Testis (tissue), 3 donors: ENCODE results near the gene QSOX2. TPM values are rescaled to one million over a fixed set of nuclear protein-coding genes. Genes with fewer than 3 reads are reported as not detected.

Source experiments
- DNase-seq: peaks from one replicate; pipeline ENCODE4 v3.0.0-alpha.2; 2019
- H3K27ac ChIP-seq, 2 donors: fragments of 200-600 bp; sonication (generic); one replicate each; pipeline ENCODE4 v1.5.1; 2019
- H3K27me3 ChIP-seq: fragments of 200-600 bp; sonication (generic); one replicate; pipeline ENCODE4 v1.5.1; 2019
- H3K36me3 ChIP-seq: fragments of 200-600 bp; sonication (generic); one replicate; pipeline ENCODE4 v1.5.1; 2017; ENCODE audit warnings: low read depth; ENCODE audit errors: missing control alignments
- H3K4me1 ChIP-seq: fragments of 200-600 bp; sonication (generic); one replicate; pipeline ENCODE4 v1.5.1; 2019
- H3K4me3 ChIP-seq, 2 donors: fragments of 200-600 bp; sonication (generic); one replicate each; pipeline ENCODE4 v1.5.1; 2017 to 2019
- H3K9me3 ChIP-seq: fragments of 200-600 bp; sonication (generic); one replicate; pipeline ENCODE4 v1.5.1; 2017
- POLR2A ChIP-seq: fragments of 450-650 bp; IDR thresholded peaks from one replicate; pipeline ENCODE4 v1.6.1; 2017; ENCODE audit warnings: antibody characterized with exemption, mild to moderate bottlenecking, moderate library complexity
- WGBS, 2 donors: methylation state at CpG; one replicate each; pipeline ENCODE4 v1.1.5; 2018; 5-methylcytosine and 5-hydroxymethylcytosine counted together
- intact Hi-C: fragments of 100-400 bp; cut with DNase I; formaldehyde crosslinking; loops from one replicate; pipeline ENCODE4 v1.15.1; 2023; ENCODE audit warnings: low total_unique reads
- polyA plus RNA-seq: library from polyadenylated mRNA; stranded (reverse); fragments of 350-450 nt; fragmentation: Illumina TruSeq; extraction: RNeasy Lipid Tissue Mini Kit (QIAGEN cat#74804); gene quantifications from one replicate; pipeline ENCODE4 v1.2.3, GENCODE V29; 2014; ENCODE audit warnings: low read depth, low replicate concordance; ENCODE audit not compliant: insufficient read depth
- total RNA-seq, 2 donors: library from RNA; depleted of rRNA; stranded (reverse); fragments of >200 nt; gene quantifications; one replicate each; pipeline ENCODE4 v1.2.3, GENCODE V29; 2016
- TF ChIP-seq, protein P1 (sequence below), 3 experiments: fragments of 450-650 bp in 2 of 3; fragments of 200-600 bp in 1 of 3; sonication (generic) in 1 of 3; IDR thresholded peaks; one replicate each; pipeline ENCODE4 v1.5.1; 2016 to 2019; ENCODE audit warnings: antibody characterized with exemption in 3 of 3, mild to moderate bottlenecking in 2 of 3, moderate library complexity in 1 of 3

QSOX2 gene
- total and polyA plus RNA-seq, 3 donors from 2014 or later = 22.1 to 23.3 (median 22.6) TPM

GRCh38 chr9:136285501-136286358 lies 40.1 kb upstream of the QSOX2 start:
- WGBS, 2 donors = 78 to 89% methylated on average over 5 to 28 of the region's 28 CpGs
- no peak overlapping the region for H3K27ac ChIP-seq
- peaks cover 4% of the 10 kb centered on the region for H3K4me1 ChIP-seq
- TF ChIP-seq, protein P1, sequence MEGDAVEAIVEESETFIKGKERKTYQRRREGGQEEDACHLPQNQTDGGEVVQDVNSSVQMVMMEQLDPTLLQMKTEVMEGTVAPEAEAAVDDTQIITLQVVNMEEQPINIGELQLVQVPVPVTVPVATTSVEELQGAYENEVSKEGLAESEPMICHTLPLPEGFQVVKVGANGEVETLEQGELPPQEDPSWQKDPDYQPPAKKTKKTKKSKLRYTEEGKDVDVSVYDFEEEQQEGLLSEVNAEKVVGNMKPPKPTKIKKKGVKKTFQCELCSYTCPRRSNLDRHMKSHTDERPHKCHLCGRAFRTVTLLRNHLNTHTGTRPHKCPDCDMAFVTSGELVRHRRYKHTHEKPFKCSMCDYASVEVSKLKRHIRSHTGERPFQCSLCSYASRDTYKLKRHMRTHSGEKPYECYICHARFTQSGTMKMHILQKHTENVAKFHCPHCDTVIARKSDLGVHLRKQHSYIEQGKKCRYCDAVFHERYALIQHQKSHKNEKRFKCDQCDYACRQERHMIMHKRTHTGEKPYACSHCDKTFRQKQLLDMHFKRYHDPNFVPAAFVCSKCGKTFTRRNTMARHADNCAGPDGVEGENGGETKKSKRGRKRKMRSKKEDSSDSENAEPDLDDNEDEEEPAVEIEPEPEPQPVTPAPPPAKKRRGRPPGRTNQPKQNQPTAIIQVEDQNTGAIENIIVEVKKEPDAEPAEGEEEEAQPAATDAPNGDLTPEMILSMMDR (IDR thresholded peaks at IDR 0.05) = no peak
- TF ChIP-seq POLR2A = no peak
- H3K27me3 ChIP-seq = no peaks in the 10 kb centered on the region
- no peaks in the 10 kb centered on the region for H3K9me3 ChIP-seq
- H3K36me3 ChIP-seq = no peaks in the 10 kb centered on the region
- DNase-seq = no peak
- intact Hi-C loops = no loop called here
- no peak overlapping the region for H3K4me3 ChIP-seq

DNA sequence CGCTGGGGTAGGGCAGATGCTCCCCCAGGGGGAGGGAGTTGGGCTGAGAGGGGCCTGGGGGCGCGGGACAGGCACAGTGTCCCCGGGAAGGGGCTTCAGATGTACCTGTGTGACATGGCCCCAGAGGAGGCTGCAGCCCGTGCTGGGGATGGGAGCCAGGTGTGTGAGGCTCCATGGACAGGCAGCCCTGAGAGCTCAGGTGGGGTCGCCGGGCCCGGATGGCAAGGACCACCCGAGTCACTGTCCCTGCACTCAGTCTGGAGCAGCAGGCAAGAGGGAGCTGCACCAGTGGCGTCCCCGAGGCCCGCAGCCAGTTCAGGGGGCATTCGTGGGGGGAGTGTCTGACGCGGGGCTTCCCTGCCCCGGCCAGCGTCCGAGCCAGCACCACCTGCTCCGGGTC lies 39.3 kb upstream of the QSOX2 start:
- Histone ChIP-seq H3K9me3 (no peaks in the 10 kb centered on the region), H3K27me3 (no peaks in the 10 kb centered on the region), H3K36me3 (no peaks in the 10 kb centered on the region), H3K4me1 (peaks cover 4% of the 10 kb centered on the region), H3K27ac (no peak overlapping the region), H3K4me3 (no peak overlapping the region)
- WGBS, 2 donors = 83% methylated on average over 1 to 15 of the region's 19 CpGs
- DNase-seq = no peak
- TF ChIP-seq POLR2A = no peak
- TF ChIP-seq, protein P1 (IDR thresholded peaks at IDR 0.05) = no peak
- intact Hi-C loops = no loop called here

DNA sequence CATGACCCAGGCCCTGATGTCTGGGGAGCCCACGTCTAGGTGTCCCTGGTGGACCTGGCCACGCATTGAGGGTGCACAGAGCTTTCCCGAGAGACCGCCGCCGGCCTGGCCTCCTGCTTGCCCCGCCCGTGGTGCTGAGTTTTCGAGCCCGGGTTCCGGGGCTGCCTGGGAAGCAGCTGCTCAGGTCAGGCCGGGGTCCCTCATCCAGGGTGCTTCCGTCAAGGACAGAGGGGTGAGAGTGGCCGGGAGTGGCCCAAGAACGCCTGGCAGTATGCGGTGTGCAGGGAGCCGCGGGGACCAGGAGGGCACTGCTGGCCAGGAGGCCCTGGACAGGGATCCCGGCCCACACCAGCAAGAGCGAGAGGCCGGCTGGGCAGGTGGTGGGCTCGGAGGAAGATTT lies 38.7 kb upstream of the QSOX2 start:
- WGBS, 2 donors = 56 to 88% methylated on average over 4 to 22 of the region's 22 CpGs
- H3K9me3 ChIP-seq = no peaks in the 10 kb centered on the region

DNA sequence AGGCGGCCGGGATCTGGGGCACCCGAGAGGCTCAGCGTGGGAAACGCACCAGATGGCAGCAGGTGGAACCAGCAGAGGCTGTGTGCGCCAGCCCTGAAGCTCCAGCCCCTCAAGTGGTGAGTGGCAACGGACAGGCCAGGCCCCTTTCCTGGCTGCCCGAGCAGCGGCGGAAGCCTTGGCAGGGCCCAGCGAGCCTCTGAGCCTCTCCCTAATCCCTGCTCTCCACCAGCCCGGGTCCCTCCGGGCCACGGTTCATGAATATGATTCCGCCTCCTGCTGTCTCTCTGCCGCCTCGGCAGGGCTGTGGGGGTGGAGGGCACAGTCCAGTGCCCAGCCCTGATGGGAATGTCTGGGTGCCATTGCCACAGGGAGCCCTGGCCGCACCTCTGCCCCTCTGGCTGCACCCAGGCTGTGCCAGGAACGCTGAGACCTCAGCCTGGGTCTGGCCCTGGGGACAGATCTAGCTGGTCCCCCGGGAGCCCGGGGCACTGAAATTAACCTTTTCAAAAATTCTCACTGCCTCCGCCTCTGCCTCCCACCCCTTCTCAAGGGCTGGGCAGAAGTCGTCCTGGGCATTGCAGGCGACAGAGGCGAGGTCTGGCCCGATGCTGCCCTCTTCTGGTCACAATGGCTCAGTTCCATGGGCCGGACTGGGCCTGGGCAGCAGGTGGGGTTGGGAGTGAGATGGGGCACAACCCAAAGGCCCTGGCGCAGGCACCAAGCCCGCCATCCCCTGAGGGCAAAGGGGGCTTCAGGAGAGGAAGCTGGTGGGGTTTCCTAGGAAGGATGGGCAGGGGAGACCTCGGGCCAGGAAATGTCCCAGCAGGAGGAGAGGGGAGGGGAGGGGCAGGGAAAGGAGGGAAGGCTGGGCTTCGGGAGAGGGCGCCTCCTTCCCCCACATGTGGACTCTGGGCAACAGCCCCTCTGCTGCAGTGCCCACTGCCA lies 38.0 kb upstream of the QSOX2 start:
- Histone ChIP-seq H3K4me1 (peaks cover 4% of the 10 kb centered on the region), H3K27ac (no peak overlapping the region), H3K4me3 (no peak overlapping the region), H3K36me3 (no peaks in the 10 kb centered on the region), H3K27me3 (no peaks in the 10 kb centered on the region), H3K9me3 (no peaks in the 10 kb centered on the region)
- DNase-seq = peak; percentile 85
- intact Hi-C loops = no loop called here
- TF ChIP-seq, protein P1 (IDR thresholded peaks at IDR 0.05) = peak; percentile 63 to 83 (median 76)
- TF ChIP-seq POLR2A = no peak
- 32 to 56% methylated on average over 15 to 31 of the region's 32 CpGs for WGBS, 2 donors

More for the DNA sequence above, 38.7 kb upstream of the QSOX2 start:
- peaks cover 4% of the 10 kb centered on the region for H3K4me1 ChIP-seq
- no peak overlapping the region for H3K27ac ChIP-seq
- H3K27me3 ChIP-seq = no peaks in the 10 kb centered on the region
- H3K4me3 ChIP-seq = no peak overlapping the region
- no peak for TF ChIP-seq POLR2A
- TF ChIP-seq, protein P1 (IDR thresholded peaks at IDR 0.05) = no peak
- DNase-seq = no peak
- no peaks in the 10 kb centered on the region for H3K36me3 ChIP-seq
- intact Hi-C loops = no loop called here
